Measurements from ENCODE around the gene TBX4.
"Not testable (repeated sequence)": the region's sequence is repeated elsewhere in the genome, so short reads cannot be mapped to it uniquely, and the experiment has no call there.

Gene TBX4

DNA sequence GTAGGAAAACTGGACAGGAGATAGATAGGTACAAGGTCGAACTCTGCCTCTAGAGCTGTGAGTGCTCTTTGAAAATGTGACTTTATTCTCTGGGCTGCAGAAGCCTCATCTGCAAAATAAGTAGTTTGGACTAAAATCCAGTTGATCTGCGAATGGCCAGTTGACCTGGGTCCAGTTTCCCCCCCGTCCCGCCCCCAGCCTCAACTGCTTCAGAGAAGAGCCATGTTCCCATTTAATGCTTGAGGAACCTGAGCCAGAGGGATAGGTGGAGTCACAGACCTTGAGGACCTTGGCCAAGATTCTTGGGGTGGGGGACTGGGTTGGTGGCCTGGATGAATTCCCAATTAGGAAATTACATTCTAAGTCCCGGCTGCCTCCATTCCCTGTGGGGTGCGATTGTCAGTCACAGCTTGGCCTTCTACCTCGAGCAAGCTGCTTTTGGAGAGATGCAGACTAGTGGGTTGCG lies 38.5 kb upstream of the TBX4 start:
- no peak for DNase-seq

DNA sequence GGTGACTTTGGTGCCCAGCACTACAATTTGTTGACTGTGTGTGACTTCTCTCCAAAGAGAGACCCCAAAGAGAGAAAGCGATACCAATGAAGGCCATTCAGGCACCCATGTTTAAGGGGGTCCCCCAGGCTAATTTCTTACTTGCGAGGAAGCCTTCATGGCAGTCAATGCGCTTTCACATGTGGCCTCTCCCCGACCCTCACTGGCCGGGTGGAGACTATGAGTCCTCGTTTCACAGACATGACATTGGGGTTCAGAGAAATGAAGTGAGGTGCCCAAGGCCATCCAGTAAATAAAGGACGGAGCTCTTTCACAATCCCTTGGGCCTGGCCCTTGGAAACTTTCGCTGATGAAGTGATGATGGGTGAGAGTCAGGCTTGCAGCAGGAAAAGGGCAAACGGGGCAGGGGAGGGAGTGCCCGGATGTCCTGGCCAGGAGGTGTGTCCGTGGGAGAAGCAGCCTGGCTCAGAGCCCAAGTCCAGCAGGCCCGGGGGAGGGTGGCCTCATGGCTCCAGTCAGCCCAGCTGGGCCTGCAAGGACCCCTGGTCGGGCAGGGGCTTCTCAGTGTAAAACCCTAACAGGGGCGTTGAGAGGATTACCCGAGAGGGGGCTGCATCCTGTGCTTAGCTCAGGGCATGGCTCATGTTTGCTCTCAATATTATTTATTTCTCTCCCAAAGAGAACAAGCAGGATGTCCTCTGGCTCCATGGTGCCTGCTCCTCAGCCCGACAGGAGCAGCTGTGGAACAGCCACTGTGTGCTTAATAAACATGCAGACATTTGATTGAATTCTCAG lies 37.9 kb upstream of the TBX4 start:
- DNase-seq = no peak

DNA sequence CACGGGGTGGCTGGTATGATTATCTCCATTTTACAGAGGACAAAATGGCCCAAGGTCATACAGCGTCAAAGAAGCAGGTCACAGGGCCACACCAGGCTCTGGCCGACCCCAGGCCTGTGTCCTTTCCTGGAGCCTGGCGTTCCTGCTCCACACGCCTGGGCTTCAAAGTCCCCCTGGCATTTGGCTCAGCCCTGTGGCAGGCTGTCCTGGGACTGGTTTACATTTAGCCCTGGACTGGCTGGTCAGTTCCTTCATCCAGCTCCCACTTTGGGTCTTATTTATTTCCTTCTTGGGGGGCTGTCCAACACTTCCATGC lies 37.3 kb upstream of the TBX4 start:
- no peak for DNase-seq

DNA sequence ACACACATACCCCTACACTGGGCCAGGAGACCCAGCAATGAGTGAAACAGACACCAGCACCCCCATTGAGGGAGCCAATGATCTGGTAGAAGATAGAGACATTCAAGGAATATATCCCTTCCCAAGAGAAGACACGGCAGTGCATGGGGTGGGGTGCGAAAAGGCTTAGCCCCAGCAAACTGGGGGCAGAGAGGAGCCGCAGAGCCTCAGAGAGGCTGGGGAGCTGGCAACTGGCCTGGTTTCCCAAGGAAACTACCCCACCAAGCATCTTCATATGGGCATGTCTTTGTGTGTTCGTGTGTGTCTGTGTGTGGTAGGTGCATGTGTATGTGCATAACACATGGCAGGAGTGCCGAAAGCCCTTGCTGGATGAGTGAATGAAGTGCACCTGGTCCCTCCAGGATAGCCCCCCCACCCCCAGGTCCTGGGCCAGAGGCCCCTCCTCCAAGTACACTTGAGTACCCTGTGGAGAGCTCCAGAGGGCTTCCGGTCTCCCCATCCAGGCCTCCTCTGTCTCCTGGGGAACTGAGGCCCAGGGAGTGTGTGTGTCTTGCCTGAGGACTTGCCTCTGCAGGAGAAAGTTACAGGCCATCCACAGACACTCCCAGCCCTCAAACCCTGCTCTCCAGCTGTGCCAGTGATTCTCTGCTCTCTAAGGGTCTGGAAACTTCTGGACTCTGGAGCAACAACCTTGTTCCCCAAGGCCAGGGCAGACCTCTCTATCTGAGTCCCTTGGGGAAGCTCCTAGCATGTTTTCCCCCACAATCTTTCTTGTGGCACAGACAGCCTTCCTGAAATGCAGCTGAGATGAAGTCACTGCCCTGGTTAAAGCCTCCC lies 36.6 kb upstream of the TBX4 start:
- no peak for DNase-seq

DNA sequence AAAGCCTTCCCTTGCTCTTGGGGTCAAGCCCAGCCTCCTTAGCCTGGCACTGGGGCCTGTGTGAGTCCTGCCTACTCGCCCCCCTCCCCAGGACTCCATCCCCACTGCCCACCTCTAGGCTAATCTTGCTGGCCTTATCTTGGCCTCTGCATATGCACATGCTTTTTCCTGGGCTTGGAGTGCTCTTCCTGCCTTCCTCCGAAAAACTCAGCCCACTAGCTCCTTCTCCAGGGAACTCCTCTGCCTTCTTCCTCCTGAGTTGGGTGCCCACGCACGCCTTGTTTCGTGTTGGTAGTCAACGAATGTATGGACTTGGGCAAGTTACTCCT lies 36.0 kb upstream of the TBX4 start:
- DNase-seq = no peak

DNA sequence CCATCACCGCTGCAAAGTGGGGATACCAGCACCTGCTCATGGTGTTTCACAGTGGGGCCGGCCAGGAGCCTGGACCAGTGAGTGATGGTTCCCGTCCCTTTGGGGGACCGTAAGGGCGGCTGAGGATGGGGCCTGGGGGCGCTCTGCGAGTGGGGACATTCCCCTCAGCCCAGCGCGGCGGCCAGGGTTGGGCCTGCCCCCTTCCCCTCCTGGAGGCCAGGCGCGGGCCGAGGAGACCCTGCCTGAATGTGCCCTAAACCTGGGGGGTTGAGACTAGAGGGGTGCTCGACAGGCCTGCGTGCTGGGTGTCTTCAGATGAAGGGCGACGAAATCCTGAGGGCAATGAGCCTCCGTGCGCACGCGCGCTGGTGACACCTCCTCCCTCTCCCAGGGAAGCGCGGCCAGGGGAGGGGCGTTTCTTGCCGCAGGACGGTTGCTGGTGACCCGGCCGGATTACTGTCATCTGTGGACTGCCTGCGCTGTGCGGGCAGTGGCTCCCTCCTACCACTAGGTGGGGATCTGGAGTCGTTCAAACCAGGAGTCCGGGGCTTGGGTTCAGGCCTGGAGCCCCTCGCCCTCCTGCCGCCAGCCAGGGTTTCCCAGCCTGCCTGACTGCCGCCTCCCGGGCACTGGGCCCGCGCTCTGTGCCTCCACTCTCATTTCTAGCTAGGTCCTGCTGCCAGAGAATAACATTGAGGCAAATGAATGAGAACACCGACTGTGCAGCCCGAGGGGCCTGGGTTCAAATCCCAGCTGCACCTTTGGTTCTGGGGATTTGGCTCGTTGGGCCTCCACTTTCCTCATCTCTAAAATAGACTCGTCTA lies 35.5 kb upstream of the TBX4 start:
- peak; percentile 71 to 88 (median 71) for DNase-seq

DNA sequence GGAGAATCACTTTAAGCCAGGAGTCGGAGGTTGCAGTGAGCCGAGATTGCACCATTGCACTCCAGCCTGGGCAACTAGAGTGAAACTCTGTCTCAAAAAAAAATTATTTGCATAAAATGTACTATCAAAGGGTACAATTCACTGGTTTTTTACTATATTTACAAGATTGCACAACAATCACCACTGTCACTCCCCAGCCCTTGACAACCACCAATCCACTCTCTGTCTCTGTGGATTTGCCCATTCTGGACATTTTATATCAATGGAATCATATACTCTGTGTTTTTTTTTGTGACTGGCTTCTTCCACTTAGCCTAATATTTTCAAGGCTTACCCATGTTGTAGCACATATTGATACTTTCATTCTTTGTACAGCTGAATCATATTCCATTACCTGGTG lies 33.8 kb upstream of the TBX4 start:
- no peak for DNase-seq

DNA sequence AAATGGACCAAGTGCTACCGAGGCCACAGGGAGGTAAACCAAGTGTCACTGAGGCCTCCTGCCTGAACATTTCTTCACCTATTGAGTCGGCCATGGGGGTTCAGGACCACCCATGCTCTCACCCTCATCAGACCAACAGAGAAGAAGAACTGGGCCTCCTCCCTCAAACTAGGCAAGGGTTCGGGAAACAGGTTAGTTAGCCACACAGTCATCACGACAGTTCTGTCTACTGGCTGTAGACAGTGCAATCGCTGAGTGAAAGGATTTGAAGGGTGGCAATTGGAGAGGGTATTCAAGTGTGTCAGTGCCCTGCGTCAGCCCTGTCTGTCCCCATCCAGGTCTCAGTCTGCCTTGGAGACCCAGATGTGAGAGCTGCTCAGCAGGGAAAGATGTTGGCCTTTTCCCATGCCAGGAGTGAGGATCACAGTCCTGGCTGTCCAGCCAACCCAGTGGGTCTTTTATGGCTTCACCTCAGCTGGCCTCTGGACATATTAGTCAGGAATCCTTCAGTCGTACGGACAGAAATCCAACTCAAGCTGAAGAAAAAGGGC lies 32.7 kb upstream of the TBX4 start:
- no peak for DNase-seq

DNA sequence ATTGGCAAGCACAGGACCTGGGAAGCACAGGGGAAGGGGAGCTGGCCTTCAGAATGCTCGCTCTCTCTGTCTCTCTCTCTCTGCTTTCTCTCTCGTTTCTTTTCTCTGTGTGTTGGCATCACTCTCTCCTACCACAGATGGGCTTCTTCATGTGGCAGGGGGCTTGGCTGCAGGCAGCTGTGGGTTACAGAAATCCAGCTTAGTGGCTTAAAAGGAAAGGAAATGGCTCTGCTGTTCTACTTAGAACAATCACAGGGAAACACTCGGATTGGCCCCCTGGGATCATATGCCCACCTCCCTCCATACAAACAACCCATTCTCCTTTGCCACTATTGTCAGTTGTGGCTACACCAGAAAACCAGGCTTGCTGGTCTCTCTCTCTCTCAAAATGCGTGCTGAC lies 32.2 kb upstream of the TBX4 start:
- no peak for DNase-seq

DNA sequence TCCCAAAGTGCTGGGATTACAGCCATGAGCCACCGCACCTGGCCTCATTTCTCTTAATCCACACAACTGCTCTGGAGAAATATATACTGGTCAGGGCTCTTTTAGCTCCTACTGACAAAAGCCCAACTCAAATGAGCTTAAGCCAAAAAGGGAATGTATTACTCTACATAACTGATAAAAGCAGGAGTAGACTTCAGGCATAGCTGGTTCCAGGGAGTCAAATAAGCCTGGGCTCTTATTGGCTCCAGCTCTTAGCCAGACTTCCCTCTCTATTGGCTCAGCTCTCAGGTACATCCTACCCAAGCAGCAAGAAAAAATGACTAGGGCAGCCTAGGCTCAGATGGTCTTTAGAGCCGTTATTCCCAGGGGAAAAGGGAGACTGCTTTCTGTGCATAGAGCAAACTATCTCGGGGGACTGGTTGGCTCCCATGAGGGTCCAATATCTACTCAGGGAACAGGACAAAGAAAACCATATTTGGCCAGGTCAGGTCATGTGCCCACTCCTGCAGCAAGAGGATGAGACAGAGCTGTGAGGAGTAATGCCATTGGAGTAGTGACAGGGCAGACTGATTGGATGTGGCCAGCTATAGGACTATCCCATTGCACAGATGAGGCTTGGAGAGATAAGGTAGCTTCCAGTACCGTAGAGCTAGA lies 31.4 kb upstream of the TBX4 start:
- DNase-seq = no peak

DNA sequence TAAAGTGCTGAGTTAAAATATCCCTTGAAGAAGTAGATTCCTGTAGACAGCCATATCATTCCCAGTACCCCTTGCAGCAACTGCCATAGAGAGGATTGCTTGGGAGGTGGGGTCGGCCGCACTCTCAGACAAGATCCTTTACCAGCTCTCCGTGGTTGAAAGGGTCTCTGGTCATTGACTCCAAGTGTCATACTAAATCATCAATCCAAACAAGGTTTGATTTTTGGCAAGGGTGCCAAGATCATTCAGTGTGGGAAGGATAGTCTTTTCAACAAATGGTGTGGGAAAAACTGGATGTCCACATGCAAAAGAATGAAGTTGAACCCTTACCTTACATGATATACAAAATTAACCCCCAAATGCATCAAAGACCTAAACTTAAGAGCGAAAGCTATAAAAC lies 30.8 kb upstream of the TBX4 start:
- no peak for DNase-seq

DNA sequence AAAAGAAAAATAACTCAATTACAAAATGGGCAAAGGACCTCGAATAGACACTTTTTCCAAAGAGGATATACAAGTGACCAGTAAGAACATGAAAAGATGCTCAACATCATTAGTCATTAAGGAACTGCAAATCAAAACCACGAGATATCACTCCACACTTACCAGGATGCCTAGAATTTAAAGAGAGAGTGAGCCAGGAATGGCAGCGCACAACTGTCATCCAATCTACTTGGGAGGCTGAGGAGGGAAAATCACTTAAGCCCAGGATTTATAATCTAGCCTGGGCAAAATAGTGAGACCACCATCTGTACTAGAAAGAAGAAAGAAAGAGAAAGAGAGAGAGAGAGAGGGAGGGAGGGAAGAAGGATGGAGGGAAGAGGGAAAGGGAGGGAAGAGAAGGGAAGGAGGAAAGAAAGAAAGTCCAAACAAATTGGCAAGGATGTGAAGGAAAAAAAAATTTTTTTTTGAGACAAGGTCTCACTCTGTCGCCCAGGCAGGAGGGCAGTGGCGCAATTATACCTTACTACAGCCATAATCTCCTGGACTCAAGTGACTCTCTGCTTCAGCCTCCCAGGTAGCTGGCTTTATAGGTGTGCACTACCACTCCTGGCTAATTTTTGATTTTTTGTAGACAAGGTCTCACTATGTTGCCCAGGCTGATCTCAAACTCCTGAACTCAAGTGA lies 30.0 kb upstream of the TBX4 start:
- no peak for DNase-seq

DNA sequence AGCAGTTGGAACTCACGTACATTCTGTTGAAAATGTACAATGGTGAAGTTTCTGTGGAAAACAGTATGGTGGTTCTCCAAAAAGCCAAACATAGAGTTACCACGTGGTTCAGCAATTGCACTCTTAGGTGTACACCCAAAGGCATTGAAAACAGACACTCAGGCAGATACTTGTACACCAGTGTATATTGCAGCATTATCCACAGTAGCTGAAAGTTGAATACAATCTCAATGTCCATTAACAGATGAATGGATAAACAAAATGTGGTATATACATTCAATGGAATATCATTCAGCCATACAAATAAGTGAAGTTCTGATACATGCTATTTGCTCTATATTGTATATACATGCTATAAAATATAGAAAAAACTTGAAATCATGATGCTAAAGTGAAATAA lies 29.4 kb upstream of the TBX4 start:
- no peak for DNase-seq

DNA sequence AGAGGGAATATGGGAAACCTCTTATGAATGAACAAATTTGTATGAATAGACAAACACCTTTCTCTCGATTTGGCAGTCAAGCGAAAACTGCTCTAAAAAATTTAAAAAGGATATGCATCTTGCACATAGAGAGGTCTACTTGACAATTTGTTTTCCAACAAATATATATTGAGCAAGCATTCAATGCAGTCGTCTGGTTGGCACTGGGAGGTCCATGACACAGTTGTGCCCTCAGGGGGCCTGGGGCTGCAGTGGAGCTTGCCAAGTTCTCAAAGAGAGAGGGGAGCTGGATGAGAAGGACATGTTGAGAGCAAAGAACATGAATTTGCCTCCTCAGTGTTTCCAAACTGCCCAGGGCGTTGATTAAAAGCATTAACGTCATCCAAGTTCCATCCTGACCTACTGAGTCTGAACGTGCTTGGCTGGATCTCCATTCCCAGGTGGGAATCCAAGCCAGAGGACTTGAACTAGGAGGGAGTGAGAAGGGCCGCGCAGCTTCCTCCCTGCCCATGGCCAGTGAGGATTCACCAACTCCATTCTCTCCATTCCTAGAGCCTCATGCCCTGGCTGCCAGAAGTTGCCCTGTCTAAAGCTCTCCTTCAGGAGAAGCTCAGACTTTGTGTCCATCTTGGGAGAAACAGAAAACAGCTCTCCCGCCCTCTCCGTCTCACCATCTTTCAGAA lies 28.1 kb upstream of the TBX4 start:
- DNase-seq = no peak

DNA sequence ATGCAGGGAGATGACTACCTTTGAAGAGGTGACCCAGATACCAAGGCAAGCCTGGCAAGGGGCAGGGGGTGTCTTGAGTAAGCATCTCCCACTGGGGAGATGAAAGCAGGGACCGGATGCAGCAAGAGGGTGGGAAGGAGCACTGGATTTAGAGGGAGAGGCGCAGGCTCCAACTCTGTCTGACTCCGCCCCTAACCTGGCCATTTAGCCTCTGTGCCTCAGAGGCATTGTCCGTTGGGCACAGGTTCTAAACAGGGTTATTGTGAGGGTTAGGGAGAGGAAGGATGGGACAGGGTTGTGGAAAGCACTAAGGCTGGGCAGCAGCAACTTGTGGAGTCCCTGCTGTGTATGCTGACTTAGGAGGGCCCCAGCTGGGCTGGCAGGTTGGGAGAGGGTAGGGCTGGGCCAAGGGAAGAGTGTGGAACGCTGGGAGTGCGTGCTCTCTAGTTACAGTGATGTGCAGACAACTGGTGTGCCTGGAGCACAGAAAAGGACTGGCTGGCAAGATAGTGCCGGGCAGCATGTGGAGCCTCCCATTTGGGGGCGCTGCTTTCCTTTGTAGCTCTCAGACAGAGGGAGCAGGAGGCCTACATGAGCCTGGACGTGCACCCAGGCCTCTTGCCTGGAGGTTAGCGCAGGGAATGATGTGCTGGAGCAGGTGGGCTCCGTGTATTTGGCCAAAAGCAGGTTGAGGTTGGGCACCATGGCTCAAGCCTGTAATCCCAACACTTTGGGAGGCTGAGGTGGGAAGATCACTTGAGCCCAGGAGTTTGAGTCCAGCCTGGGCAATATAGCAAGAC lies 26.3 kb upstream of the TBX4 start:
- DNase-seq = peak in 1 of 3 experiments; percentile 5

DNA sequence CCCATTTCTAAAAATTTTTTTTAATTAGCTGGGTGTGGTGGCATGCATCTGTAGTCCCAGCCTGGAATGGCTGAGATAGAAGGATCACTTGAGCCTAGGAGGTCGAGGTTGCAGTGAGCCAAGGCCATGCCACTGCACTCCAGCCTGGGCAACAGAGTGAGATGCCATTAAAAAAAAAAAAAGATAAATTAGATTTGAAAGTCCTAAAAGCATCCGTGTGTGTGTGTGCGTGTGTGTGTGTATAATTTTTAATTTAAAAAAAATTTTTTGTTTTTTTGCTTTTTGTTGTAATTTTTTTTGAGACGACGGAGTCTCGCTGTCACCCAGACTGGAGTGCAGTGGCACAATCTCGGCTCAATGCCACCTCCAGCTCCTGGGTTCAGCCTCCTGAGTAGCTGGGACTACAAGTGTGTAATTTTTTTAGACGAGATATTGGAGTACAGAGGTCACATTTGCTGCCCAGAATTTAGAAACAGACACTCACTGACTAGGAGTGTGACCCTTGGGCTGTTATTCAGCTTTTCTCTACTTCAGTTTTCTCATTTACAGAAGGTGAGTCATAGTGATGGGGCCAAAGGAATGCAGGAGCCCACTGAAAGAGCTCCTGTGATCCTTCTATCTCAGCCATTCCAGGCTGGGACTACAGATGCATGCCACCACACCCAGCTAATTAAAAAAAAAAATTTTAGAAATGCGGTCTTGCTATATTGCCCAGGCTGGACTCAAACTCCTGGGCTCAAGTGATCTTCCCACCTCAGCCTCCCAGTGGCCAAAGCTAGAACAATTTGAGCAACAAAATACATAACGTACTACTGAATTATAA lies 25.5 kb upstream of the TBX4 start:
- no peak for DNase-seq

DNA sequence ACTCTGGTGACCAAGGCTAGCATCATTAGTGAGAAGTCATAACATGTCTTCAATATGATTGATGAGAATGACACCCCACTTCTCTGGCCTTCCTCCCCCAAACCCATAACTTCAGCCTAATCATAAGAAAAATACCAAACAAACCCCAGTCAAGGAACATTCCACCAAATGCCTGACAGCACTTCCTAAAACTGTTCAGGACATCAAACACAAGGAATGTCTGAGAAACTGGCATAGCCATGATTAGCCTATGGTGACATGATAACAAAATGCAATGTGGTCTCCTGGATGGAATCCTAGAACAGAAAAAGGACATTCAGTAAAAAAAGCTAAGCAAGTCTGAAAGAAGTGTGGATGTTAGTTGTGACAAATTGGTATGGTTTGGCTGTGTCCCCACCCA lies 24.7 kb upstream of the TBX4 start:
- no peak for DNase-seq

DNA sequence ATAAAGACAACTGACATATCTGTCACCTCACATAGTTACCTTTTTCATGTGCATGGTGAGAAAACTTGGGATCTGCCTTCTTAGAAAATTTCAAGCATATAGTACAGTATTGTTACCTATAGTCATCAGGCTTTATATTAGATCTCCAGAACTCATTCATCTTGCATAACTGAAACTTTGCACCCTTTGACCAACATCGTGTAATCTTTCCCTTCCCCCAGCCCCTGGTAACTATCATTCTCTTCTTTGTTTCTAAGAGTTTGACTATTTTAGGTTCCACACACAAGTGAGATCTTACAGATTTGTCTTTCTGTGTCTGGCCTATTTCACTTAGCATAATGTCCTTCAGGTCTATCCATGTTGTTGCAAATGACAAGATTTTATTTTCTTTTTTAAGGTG lies 22.9 kb upstream of the TBX4 start:
- DNase-seq = no peak

DNA sequence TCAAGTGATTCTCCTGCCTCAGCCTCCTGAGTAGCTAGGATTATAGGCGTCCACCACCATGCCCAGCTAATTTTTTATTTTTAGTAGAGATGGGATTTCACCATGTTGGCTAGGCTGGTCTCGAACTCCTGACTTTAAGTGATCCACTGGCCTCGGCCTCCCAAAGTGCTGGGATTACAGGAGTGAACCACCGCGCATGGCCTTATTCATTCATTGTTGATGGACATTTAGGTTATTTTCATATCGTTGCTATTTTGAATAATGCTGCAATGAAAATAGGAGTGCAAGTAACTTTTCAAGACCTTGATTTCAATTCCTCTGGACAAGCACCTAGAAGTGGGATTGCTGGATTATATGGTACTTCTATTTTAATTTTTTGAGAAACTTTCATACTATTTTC lies 22.4 kb upstream of the TBX4 start:
- not testable (repeated sequence) for DNase-seq
